Karpas-422 (cell line): ENCODE results near the gene PCDH1. TPM values are rescaled to one million over a fixed set of nuclear protein-coding genes. Genes with fewer than 3 reads are reported as not detected.
A peak's percentile ranks its signal among the peaks of the same experiment; 100 is the strongest.

Source experiments
- DNase-seq: peaks from one replicate; pipeline ENCODE4 v3.0.0-alpha.2; 2015
- H2AFZ ChIP-seq: fragments of 200-600 bp; sonication (generic); 2 replicates; pipeline ENCODE4 v1.6.1; 2014; ENCODE audit warnings: antibody characterized with exemption, low read length, mixed read lengths
- H3K27ac ChIP-seq: fragments of 200-600 bp; sonication (generic); 2 replicates; pipeline ENCODE4 v1.5.1; 2014; ENCODE audit warnings: mild to moderate bottlenecking, low read length, moderate library complexity
- H3K27me3 ChIP-seq: fragments of 200-600 bp; sonication (generic); 2 replicates; pipeline ENCODE4 v1.6.1; 2014; ENCODE audit warnings: low read length, mixed read lengths
- H3K36me3 ChIP-seq: fragments of 200-600 bp; sonication (generic); 2 replicates; pipeline ENCODE4 v1.6.1; 2014; ENCODE audit warnings: low read length, mixed read lengths; ENCODE audit not compliant: insufficient read depth
- H3K4me1 ChIP-seq: fragments of 200-600 bp; sonication (generic); 2 replicates; pipeline ENCODE4 v1.6.1; 2014; ENCODE audit warnings: mild to moderate bottlenecking, low read length, mixed read lengths
- H3K4me2 ChIP-seq: fragments of 200-600 bp; sonication (generic); 2 replicates; pipeline ENCODE4 v1.6.1; 2014; ENCODE audit warnings: low read length, low read depth, mild to moderate bottlenecking; ENCODE audit not compliant: poor library complexity, severe bottlenecking
- H3K4me3 ChIP-seq: fragments of 200-600 bp; sonication (generic); 2 replicates; pipeline ENCODE4 v1.5.1; 2014; ENCODE audit warnings: mild to moderate bottlenecking, antibody characterized with exemption, low read length, mixed read lengths
- H3K79me2 ChIP-seq: fragments of 200-600 bp; sonication (generic); 2 replicates; pipeline ENCODE4 v1.6.1; 2014; ENCODE audit warnings: mild to moderate bottlenecking, low read length, mixed read lengths
- H3K9ac ChIP-seq: fragments of 200-600 bp; sonication (generic); 2 replicates; pipeline ENCODE4 v1.6.0; 2014; ENCODE audit warnings: low read length
- H3K9me2 ChIP-seq: fragments of 200-600 bp; sonication (generic), shearing (Covaris generic); replicated peaks from 2 replicates; pipeline ENCODE4 v1.6.0; 2014; ENCODE audit warnings: mild to moderate bottlenecking, low read length, moderate library complexity; ENCODE audit not compliant: insufficient read depth
- H3K9me3 ChIP-seq: fragments of 300-700, 200-600 bp; sonication (generic); 2 replicates; pipeline ENCODE4 v1.6.1; 2014; ENCODE audit warnings: low read length, mixed read lengths
- H4K20me1 ChIP-seq: fragments of 200-600 bp; sonication (generic); 2 replicates; pipeline ENCODE4 v1.6.1; 2014; ENCODE audit warnings: mild to moderate bottlenecking, antibody characterized with exemption, low read length, low read depth; ENCODE audit not compliant: insufficient read depth
- total RNA-seq: library from RNA; depleted of rRNA; stranded (reverse); fragments of >200 nt; shearing (Covaris generic); gene quantifications from 2 replicates; pipeline ENCODE4 v1.2.3, GENCODE V29; 2014; ENCODE audit warnings: low replicate concordance

The PCDH1 gene
- total RNA-seq, 1 experiment from 2014 or later, result not detected

DNA sequence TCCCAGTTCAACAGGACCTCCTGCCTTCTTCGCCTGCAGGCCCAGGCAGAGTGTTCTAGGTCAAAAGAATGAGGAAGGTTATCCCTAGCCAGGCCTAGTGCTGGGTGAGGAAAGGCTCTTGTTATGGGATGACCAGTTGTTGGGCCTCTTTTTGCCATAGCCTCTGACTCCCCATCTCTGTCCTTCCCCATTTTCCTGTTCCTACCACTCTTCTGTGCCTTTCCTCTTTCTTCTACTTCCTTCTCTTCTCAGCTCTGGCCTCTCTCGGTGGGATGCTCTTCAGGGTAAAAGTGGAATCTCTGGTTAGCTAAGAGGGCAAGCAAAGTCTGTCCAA lies 1.2 kb upstream of the PCDH1 start:
- Histone ChIP-seq H4K20me1 (no peaks in the 10 kb centered on the region), H3K9me3 (no peaks in the 10 kb centered on the region), H3K4me2 (no peak overlapping the region), H3K79me2 (no peaks in the 10 kb centered on the region), H3K9me2 (no peaks in the 10 kb centered on the region), H3K4me3 (no peak overlapping the region), H3K4me1 (peaks cover 14% of the 10 kb centered on the region), H3K27me3 (no peaks in the 10 kb centered on the region), H3K36me3 (no peaks in the 10 kb centered on the region), H3K27ac (no peak overlapping the region), H3K9ac (no peak overlapping the region), H2AFZ (no peak overlapping the region)
- no peak for DNase-seq

DNA sequence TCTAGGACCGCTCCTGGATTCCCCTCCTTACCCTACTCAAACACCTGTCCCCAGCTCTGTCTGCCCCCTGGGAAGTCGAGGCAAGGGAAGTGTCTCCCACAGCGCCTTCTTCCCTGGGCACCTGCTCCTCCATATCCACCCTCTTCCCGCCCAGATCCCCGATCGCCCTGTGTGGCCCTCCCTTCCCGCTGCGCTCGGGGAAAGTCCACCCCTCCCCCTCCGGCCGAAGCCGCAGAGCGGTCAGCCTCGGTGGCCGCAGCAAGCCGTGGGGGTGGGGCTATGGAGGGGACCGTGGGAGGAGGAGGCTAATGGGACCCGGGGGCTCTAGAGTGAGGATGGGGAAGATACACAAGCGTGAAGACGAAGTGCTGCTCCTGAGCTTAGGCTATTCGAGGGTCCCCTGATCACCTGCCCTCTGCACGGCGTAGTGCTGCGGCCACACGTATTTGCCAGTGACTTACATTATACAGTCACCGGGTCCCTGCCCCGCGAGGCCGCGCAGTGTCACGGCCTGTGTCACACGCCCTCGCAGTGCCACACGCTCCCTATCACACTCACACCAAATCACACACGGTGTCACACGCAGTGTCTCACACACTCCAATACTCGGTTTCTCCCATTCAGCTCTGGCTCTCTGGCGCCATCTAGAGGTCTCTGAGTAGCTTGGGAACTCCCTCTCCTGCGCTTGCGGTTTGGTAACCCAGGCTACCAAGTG lies 658 bp upstream of the PCDH1 start:
- Histone ChIP-seq H4K20me1 (no peaks in the 10 kb centered on the region), H3K9me3 (no peaks in the 10 kb centered on the region), H3K27ac (no peak overlapping the region), H3K9me2 (no peaks in the 10 kb centered on the region), H2AFZ (no peak overlapping the region), H3K4me2 (no peak overlapping the region), H3K79me2 (no peaks in the 10 kb centered on the region), H3K4me3 (no peak overlapping the region), H3K36me3 (no peaks in the 10 kb centered on the region), H3K4me1 (peaks cover 14% of the 10 kb centered on the region), H3K9ac (no peak overlapping the region), H3K27me3 (no peaks in the 10 kb centered on the region)
- DNase-seq, result peak; percentile 96

DNA sequence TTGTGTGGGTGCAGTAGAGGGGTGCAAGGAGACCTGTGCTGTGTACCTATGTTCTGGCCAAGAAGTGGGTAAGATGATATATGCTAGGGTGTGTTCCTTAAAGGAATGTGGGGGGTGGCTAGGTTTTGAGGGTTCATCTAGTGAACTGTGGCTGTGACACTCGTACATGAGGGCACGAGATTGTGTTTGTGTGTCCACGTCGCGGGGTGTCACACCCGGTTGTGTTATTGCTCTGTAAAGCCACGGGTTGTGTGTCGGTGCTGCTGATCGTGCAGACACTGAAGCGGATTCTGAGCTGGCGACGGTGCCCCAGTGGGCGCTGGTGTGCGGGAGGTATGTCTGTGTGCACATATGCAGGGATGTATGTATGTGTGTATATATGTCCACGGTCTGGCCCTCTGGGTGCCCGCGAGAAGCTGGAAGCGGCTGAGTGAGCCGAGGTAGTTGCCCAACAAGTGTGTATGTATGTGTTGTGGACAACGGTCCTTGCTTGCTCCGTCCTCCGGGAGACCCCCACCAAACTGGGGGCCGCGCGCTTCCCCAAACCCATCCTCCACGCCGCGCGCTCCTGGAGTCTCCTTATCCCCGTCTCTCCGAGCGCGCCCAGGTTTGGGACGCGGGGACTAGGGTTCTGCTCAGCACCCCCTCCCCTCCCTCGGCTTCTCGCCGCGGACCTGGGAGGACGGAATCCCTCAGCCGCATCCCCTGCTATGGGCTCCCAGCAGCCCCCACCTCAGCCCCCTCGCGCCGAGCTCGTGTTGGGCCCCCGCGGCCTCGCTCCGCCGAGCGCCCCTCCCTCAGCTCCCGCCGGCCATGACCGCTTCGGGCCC lies 639 bp downstream of the PCDH1 start:
- Histone ChIP-seq H3K27me3 (no peaks in the 10 kb centered on the region), H3K4me3 (no peak overlapping the region), H3K4me1 (peaks cover 14% of the 10 kb centered on the region), H3K9ac (no peak overlapping the region), H3K27ac (no peak overlapping the region), H3K9me3 (no peaks in the 10 kb centered on the region), H2AFZ (no peak overlapping the region), H3K9me2 (no peaks in the 10 kb centered on the region), H3K4me2 (no peak overlapping the region), H3K79me2 (no peaks in the 10 kb centered on the region), H3K36me3 (no peaks in the 10 kb centered on the region), H4K20me1 (no peaks in the 10 kb centered on the region)
- no peak for DNase-seq

DNA sequence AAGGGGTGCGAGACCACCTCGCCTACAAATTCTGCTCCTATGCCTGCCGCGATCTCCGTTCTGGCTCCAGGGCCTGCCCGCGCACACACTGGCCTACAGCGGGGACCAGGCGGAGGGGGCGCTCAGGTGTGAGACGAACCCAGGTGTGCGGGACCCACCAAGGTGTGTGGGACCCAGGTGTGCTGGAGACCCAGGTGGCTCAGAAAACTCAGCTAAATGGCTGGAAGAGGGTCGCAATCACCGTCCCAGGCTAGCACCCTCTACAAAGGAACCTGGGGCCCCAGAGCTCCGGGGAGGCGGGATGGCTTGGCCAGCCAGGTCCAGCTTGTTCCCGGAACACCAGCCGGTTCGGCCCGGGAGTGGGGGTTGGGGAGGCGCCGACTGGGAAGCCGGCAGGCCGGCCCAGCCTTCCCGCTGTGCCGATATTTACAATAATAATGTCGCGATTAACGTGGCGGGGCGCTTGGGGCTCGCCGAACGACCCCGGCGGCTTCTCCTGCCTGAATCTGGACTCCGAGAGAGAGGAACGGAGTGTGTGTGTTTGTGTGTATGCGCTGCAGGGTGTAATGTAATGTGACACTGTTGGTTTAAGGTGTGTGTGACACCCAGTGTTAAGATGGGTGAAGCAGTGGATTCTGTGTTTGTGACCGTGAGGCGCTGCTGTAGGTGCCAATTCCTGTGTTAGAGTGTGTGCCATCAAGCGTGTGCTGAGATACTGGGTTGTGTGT lies 1.4 kb downstream of the PCDH1 start:
- H3K27me3 ChIP-seq, result no peaks in the 10 kb centered on the region
- H3K27ac ChIP-seq, result no peak overlapping the region
- no peaks in the 10 kb centered on the region for H4K20me1 ChIP-seq
- no peaks in the 10 kb centered on the region for H3K36me3 ChIP-seq
- H3K4me1 ChIP-seq, result peaks cover 14% of the 10 kb centered on the region
- H3K9me2 ChIP-seq, result no peaks in the 10 kb centered on the region
- no peak overlapping the region for H3K9ac ChIP-seq
- H3K9me3 ChIP-seq, result no peaks in the 10 kb centered on the region
- no peaks in the 10 kb centered on the region for H3K79me2 ChIP-seq
- DNase-seq, result no peak
- H3K4me2 ChIP-seq, result no peak overlapping the region
- no peak overlapping the region for H3K4me3 ChIP-seq
- H2AFZ ChIP-seq, result no peak overlapping the region

DNA sequence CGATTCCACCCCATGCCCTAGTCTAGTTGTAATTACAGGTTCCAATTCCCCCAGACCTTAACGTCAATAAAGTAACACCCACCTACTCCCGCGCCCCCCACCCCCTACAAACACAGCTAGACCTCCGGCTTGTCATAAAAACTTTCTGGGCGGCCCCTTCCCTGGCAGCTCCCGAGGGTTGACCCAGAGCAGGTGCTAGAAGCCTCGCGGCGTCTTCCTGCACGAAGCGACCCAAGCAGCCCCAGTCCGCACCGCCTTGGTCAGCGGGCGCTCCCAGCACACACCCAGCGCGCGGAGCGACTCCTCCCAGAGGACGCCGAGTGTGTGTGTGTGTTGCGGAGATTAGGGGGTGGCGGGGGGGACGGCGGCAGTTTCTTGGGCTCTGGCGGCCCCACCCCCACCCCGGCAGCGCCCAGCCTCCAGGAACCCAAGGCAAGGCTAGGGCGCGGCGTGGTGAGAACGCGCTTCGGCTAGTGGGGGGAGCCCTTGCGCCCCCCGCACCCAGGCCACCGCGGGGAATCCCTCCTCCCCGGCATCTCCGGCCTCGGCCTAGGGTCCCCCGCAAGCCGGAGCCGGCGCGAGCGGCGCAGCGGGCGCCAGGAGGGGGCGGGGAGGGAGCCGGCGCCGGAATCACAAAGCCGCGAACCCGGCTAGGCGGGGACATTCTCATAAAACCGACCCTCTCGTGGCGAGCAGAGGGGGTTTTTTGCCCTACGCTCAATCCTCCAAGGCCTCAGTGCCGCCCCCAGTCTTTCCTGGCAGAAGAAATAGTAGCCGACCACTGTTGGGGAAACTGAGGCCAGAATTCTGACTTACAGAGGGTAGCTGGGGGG lies 2.2 kb downstream of the PCDH1 start:
- Histone ChIP-seq H2AFZ (no peak overlapping the region), H3K9ac (no peak overlapping the region), H3K79me2 (no peaks in the 10 kb centered on the region), H3K27me3 (no peaks in the 10 kb centered on the region), H3K4me3 (no peak overlapping the region), H3K27ac (no peak overlapping the region), H4K20me1 (no peaks in the 10 kb centered on the region), H3K36me3 (no peaks in the 10 kb centered on the region), H3K4me1 (peaks cover 12% of the 10 kb centered on the region), H3K4me2 (no peak overlapping the region), H3K9me2 (no peaks in the 10 kb centered on the region), H3K9me3 (no peaks in the 10 kb centered on the region)
- no peak for DNase-seq

DNA sequence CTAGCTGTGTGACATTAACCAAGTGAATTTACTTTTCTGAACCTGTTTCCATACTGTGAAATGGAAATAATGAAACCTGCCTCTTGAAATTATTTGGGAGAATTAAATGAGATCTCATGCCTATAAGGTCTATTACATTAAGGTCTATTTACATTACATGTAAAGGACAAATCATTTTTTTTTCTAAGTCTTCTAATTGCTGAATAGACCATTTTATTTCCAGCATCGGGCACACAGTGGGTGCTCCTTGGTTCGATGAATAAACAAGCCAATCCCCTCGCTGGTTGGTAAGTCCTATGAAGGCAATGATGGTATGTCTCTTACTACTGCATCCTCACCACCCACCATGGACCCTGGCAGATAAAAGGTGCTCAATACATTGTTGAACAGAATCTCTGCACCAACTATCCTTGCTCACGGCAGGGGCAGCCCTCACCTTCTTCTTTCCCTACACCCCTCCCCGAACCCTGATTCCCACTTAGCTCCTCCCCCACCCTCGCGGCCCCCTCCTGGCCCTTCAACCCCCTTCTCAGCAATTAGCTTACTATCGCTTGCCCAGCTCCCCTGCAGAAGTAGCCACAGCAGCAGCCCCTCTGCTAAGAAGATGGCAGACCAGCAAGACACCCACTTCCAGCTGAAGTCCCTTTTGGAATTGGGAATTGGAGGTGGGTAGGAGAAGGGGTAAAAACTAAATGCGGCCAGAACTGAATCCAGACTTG lies 3.0 kb downstream of the PCDH1 start:
- Histone ChIP-seq H3K4me1 (peaks cover 12% of the 10 kb centered on the region), H4K20me1 (no peaks in the 10 kb centered on the region), H2AFZ (no peak overlapping the region), H3K27me3 (no peaks in the 10 kb centered on the region), H3K9ac (no peak overlapping the region), H3K4me3 (no peak overlapping the region), H3K9me3 (no peaks in the 10 kb centered on the region), H3K36me3 (no peaks in the 10 kb centered on the region), H3K4me2 (no peak overlapping the region), H3K9me2 (no peaks in the 10 kb centered on the region), H3K79me2 (no peaks in the 10 kb centered on the region), H3K27ac (no peak overlapping the region)
- DNase-seq, result no peak

DNA sequence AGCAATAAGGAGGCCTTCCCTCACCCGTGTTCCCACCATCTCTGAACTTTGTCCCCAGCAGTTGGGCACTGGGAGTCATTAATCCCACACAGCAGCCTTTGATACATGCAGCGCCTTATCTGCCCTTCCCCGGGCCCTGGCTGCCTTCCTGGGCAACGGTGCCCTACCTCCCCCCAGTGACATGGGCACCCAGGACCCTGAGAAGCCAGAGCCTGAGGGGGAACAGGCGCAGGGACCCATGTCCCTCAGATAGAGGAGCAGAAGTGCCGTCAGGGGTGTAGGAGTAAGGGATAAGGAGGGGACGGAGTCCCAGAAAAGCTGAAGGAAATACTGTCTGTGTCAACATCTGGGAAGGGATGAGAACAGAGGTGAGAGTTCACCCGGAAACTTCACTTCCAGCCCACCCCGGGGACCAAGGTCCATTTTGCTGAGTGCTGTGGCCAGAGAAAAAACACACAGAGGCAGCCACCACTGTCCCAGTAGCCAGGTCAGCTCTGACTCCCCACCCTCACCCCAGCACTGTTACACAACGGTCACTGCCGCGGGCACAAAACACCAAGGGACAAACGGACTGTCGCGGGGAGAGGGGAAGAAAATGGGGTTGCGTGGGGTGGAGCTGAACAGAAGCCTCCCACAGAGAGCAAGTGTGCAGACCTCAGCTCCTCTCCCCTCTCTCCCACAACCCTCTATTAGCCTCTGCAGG lies 3.8 kb downstream of the PCDH1 start:
- Histone ChIP-seq H3K4me2 (no peak overlapping the region), H3K9me3 (no peaks in the 10 kb centered on the region)

More for the DNA sequence above, 3.8 kb downstream of the PCDH1 start:
- Histone ChIP-seq H3K9ac (no peak overlapping the region), H3K27me3 (no peaks in the 10 kb centered on the region), H4K20me1 (no peaks in the 10 kb centered on the region), H3K36me3 (no peaks in the 10 kb centered on the region), H3K4me1 (peaks cover 6% of the 10 kb centered on the region), H3K27ac (no peak overlapping the region), H3K79me2 (no peaks in the 10 kb centered on the region), H3K4me3 (no peak overlapping the region), H2AFZ (no peak overlapping the region), H3K9me2 (no peaks in the 10 kb centered on the region)
- no peak for DNase-seq
